ENCODE measurements around the gene MAML2. TPM values are rescaled to one million over a fixed set of nuclear protein-coding genes. Genes with fewer than 3 reads are reported as not detected.

Gene MAML2
- polyA plus RNA-seq, 1 of the 3 experiments (the other 2 are of a cell fraction): 20.1 TPM

GRCh38 chr11:96213500-96213899 is 129.5 kb downstream of the MAML2 start (continued):
- TF ChIP-seq MXI1 (IDR thresholded peaks at IDR 0.05; ENCODE audit: low read depth, low read length) (no peak), REST (IDR thresholded peaks at IDR 0.05; ENCODE audit: low read depth, low read length) (no peak), RAD21 (IDR thresholded peaks at IDR 0.05; ENCODE audit: low read length) (no peak), FOSL2 (IDR thresholded peaks at IDR 0.05; ENCODE audit: borderline replicate concordance, low read depth) (peak; percentile 81), FOXJ3 (CRISPR knock-in tag; IDR thresholded peaks at IDR 0.05) (no peak)

- Histone ChIP-seq H3K4me3 (ENCODE audit: low read depth in 2 of 2, low read length in 1 of 2) (no peak overlapping the region), H3K36me3 (replicated peaks in 1 of 2; ENCODE audit: control insufficient read depth in 1 of 2, insufficient read depth in 2 of 2, low read length in 1 of 2) (peaks cover 0 to 4% of the 10 kb centered on the region in 2 experiments), H3K27me3 (ENCODE audit: insufficient read depth) (no peaks in the 10 kb centered on the region), H2AFZ (ENCODE audit: low read depth) (no peak overlapping the region), H3K4me1 (ENCODE audit: control insufficient read depth in 1 of 2, insufficient read depth in 2 of 2, low read depth in 1 of 2, low read length in 1 of 2) (peaks cover 9 to 74% of the 10 kb centered on the region in 2 experiments), H3K79me2 (ENCODE audit: insufficient read depth) (peaks cover 73% of the 10 kb centered on the region), H3K9me2 (no peaks in the 10 kb centered on the region), H3F3A (replicated peaks; ENCODE audit: insufficient read depth) (peaks cover 58% of the 10 kb centered on the region), H3K9me3 (no peaks in the 10 kb centered on the region), H3K9ac (no peak overlapping the region), H3K4me2 (no peak overlapping the region; the same call in 1 of the 2 replicates), H3K27ac (ENCODE audit: low read depth in 2 of 2, low read length in 1 of 2) (peak overlapping the region in 1 of 2 experiments; percentile 99; a peak in 2 of 4 replicates), H4K20me1 (ENCODE audit: insufficient read depth) (no peaks in the 10 kb centered on the region)
- DNase-seq: no peak
- TF ChIP-seq NRF1 (IDR thresholded peaks at IDR 0.05; ENCODE audit: low read depth, low read length): no peak
- TF ChIP-seq USF1 (IDR thresholded peaks at IDR 0.05; ENCODE audit: borderline replicate concordance, low read depth): no peak
- no peak for TF ChIP-seq REST (IDR thresholded peaks at IDR 0.05; ENCODE audit: low read depth, low read length)
- no peak for TF ChIP-seq FOSL2 (IDR thresholded peaks at IDR 0.05; ENCODE audit: borderline replicate concordance, low read depth)
- TF ChIP-seq MEF2A (IDR thresholded peaks at IDR 0.05; ENCODE audit: borderline replicate concordance, low read depth): no peak
- TF ChIP-seq PBX3 (IDR thresholded peaks at IDR 0.05): no peak
- TF ChIP-seq GABPA (IDR thresholded peaks at IDR 0.05; ENCODE audit: low read depth): no peak
- ChIA-PET CTCF (no interaction called here), POLR2A (no interaction called here)
- WGBS (ENCODE audit: low lambda C conversion rate): 90% methylated on average over 2 of the region's 2 CpGs
Observed at GRCh38 chr11:96211436-96211835, 131.6 kb downstream of the MAML2 start.

All from SK-N-SH (cell line).